Endodermal cell (in vitro differentiated cells): ENCODE results near the gene TDRD1. TPM values are rescaled to one million over a fixed set of nuclear protein-coding genes. Genes with fewer than 3 reads are reported as not detected.

Source experiments
- DNase-seq: peaks from one replicate; pipeline ENCODE4 v3.0.0-alpha.2; 2017
- H3K27ac ChIP-seq: 2 replicates; pipeline ENCODE4 v1.5.1; 2013; ENCODE audit warnings: mild to moderate bottlenecking, low read depth, low read length, moderate library complexity
- H3K27me3 ChIP-seq: 2 replicates; pipeline ENCODE4 v1.6.1; 2013; ENCODE audit warnings: mild to moderate bottlenecking, low read length, moderate library complexity; ENCODE audit not compliant: insufficient read depth, control insufficient read depth, poor library complexity, severe bottlenecking
- H3K36me3 ChIP-seq: 2 replicates; pipeline ENCODE4 v1.7.0; 2013; ENCODE audit warnings: mild to moderate bottlenecking, low read length, moderate library complexity; ENCODE audit not compliant: control insufficient read depth, insufficient read depth
- H3K4me1 ChIP-seq: one replicate; pipeline ENCODE4 v1.7.0; 2013; ENCODE audit warnings: low read length; ENCODE audit not compliant: control insufficient read depth, insufficient read depth
- H3K4me3 ChIP-seq: 2 replicates; pipeline ENCODE4 v1.5.1; 2013; ENCODE audit warnings: mild to moderate bottlenecking, low read length, moderate library complexity
- H3K9ac ChIP-seq: 2 replicates; pipeline ENCODE4 v1.6.1; 2013; ENCODE audit warnings: mild to moderate bottlenecking, low read length, moderate library complexity; ENCODE audit not compliant: poor library complexity, severe bottlenecking; ENCODE audit errors: extremely low read depth
- H3K9me3 ChIP-seq: 2 replicates; pipeline ENCODE4 v1.6.1; 2013; ENCODE audit warnings: mild to moderate bottlenecking, low read length, moderate library complexity; ENCODE audit not compliant: control insufficient read depth
- H3K27ac Mint-ChIP-seq: 2 replicates; pipeline ENCODE4 v1.8.0; 2020; ENCODE audit warnings: mixed read lengths
- H3K27me3 Mint-ChIP-seq: 2 replicates; pipeline ENCODE4 v1.8.0; 2021; ENCODE audit warnings: mild to moderate bottlenecking, mixed read lengths; ENCODE audit not compliant: insufficient read depth
- H3K36me3 Mint-ChIP-seq: 2 replicates; pipeline ENCODE4 v1.8.0; 2020; ENCODE audit warnings: low read depth, mixed read lengths
- H3K4me1 Mint-ChIP-seq: 2 replicates; pipeline ENCODE4 v1.8.0; 2020; ENCODE audit warnings: mixed read lengths
- H3K4me3 Mint-ChIP-seq: 2 replicates; pipeline ENCODE4 v1.8.0; 2020; ENCODE audit warnings: mild to moderate bottlenecking, moderate library complexity, mixed read lengths
- H3K9me3 Mint-ChIP-seq: 2 replicates; pipeline ENCODE4 v1.8.0; 2020; ENCODE audit warnings: mild to moderate bottlenecking, mixed read lengths
- WGBS, 2 experiments: methylation state at CpG; one replicate each; pipeline versions ENCODE4 v1.1.5 to v1.1.7; 2013; ENCODE audit warnings: missing lambda C conversion rate in 2 of 2, mixed read lengths in 1 of 2; ENCODE audit not compliant: insufficient coverage in 1 of 2, insufficient read length in 1 of 2; 5-methylcytosine and 5-hydroxymethylcytosine counted together
- total RNA-seq, 2 donors: library from RNA; stranded (reverse); fragmentation: NEBNext Ultra II Directional in 1 of 2; extraction: Animal tissue kit (Norgen Biotek cat#: 25700) in 1 of 2; gene quantifications; 2 replicates in 1 of 2; 3 replicates in 1 of 2; pipeline ENCODE4 v1.2.1, GENCODE V29; 2021
- TF ChIP-seq, protein P1 (sequence below): fragments of 200-600 bp; sonication (generic); conservative IDR thresholded peaks from 2 replicates; pipeline ENCODE4 v1.5.0; 2021; ENCODE audit warnings: antibody characterized with exemption, mild to moderate bottlenecking

Gene TDRD1
- total RNA-seq, 2 donors from 2014 or later: 0.09 to 0.15 TPM

DNA sequence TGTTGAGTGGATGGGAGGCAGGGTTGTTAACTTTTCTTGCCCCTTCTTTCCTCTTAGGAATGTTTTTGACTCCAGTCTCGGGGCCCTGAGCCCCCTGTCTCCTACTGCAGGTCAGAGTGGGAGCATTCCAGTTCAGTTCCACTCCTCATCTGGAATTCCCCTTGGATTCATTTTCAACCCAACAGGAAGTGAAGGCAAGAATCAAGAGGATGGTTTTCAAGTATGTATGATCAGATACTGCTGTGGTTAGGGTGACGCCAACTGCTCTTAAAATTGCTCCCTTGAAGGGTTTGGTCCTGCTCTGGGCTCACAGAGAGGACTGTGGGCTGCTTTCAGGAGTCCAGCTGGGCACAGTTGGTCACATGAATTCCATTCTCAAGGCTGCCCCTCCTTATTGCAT is 81.9 kb downstream of the TDRD1 start:
- Histone ChIP-seq H3K9ac (no peak overlapping the region), H3K4me1 (no peaks in the 10 kb centered on the region), H3K9me3 (no peaks in the 10 kb centered on the region), H3K36me3 (no peaks in the 10 kb centered on the region), H3K4me3 (no peak overlapping the region), H3K27me3 (no peaks in the 10 kb centered on the region), H3K27ac (no peak overlapping the region)
- 88 to 100% methylated on average over 1 to 2 of the region's 2 CpGs for WGBS, 2 experiments
- Mint-ChIP-seq H3K36me3 (no peaks in the 10 kb centered on the region), H3K27me3 (no peaks in the 10 kb centered on the region), H3K9me3 (no peaks in the 10 kb centered on the region), H3K4me1 (peaks cover 16% of the 10 kb centered on the region), H3K4me3 (no peak overlapping the region), H3K27ac (no peak overlapping the region)
- no peak for DNase-seq
- TF ChIP-seq, protein P1, sequence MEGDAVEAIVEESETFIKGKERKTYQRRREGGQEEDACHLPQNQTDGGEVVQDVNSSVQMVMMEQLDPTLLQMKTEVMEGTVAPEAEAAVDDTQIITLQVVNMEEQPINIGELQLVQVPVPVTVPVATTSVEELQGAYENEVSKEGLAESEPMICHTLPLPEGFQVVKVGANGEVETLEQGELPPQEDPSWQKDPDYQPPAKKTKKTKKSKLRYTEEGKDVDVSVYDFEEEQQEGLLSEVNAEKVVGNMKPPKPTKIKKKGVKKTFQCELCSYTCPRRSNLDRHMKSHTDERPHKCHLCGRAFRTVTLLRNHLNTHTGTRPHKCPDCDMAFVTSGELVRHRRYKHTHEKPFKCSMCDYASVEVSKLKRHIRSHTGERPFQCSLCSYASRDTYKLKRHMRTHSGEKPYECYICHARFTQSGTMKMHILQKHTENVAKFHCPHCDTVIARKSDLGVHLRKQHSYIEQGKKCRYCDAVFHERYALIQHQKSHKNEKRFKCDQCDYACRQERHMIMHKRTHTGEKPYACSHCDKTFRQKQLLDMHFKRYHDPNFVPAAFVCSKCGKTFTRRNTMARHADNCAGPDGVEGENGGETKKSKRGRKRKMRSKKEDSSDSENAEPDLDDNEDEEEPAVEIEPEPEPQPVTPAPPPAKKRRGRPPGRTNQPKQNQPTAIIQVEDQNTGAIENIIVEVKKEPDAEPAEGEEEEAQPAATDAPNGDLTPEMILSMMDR: no peak

DNA sequence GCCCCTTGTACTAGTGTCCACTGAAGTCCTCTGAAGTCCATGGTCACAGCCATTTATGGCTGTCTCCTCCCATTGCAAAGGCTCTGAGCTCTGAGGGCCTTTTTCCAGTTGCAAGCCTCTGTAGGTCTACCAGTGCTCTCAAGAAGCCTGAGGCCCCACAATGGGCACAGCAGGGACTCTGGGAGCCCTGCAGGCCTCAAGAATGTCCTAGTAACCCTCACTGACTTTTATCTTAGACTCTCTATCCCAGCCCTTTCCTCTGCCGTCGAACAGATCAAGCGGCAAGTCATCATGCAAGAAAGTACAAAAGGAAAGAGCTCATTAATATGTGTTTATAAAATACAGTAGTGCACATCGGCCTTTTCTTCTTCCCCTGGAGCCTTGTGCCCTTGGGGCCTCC is 83.3 kb downstream of the TDRD1 start:
- Histone ChIP-seq H3K36me3 (no peaks in the 10 kb centered on the region), H3K4me1 (no peaks in the 10 kb centered on the region), H3K27me3 (no peaks in the 10 kb centered on the region), H3K4me3 (no peak overlapping the region), H3K9me3 (no peaks in the 10 kb centered on the region), H3K9ac (no peak overlapping the region), H3K27ac (no peak overlapping the region)
- H3K4me1 Mint-ChIP-seq: peaks cover 16% of the 10 kb centered on the region
- no peak overlapping the region for H3K27ac Mint-ChIP-seq
- DNase-seq: peak; percentile 69
- no peaks in the 10 kb centered on the region for H3K27me3 Mint-ChIP-seq
- TF ChIP-seq, protein P1: no peak
- no peak overlapping the region for H3K4me3 Mint-ChIP-seq
- no peaks in the 10 kb centered on the region for H3K36me3 Mint-ChIP-seq
- WGBS, 2 experiments: 67 to 86% methylated on average over 1 of the region's 4 CpGs
- H3K9me3 Mint-ChIP-seq: no peaks in the 10 kb centered on the region

DNA sequence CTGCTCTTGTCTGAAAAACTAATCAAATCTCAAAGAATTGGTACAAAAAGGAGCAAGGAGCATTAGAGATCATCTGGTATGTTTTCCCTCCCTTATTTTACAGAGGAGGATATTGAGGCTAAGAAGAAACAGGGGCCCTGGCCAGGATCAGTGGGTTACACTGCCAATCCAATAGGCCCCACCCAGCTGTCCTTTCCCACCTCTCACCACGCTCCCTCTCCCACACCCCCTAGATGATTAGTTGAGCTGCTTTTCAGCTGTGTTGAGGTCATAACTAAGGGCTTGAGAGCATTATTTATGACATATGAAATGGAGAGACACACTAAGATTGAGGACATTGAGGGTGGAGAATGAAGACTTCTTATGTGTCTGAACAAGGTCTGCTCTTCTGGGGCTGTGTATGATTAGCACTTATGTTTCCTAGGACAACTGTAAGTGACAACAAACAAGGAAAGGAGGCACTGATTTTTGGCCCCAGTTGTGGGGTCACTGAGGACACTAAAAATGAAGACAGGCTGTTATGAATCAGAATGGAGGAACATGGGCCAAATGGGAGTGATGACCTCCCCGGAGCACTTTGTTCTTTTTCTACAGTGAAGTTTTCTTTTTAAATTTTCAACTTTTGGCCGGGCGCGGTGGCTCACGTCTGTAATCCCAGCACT is 86.4 kb downstream of the TDRD1 start:
- Mint-ChIP-seq H3K36me3 (no peaks in the 10 kb centered on the region), H3K4me3 (no peak overlapping the region), H3K4me1 (peaks cover 4% of the 10 kb centered on the region), H3K27me3 (no peaks in the 10 kb centered on the region), H3K9me3 (no peaks in the 10 kb centered on the region), H3K27ac (no peak overlapping the region)
- DNase-seq: no peak
- Histone ChIP-seq H3K9me3 (no peaks in the 10 kb centered on the region), H3K27ac (no peak overlapping the region), H3K27me3 (no peaks in the 10 kb centered on the region), H3K4me1 (no peaks in the 10 kb centered on the region), H3K36me3 (no peaks in the 10 kb centered on the region), H3K4me3 (no peak overlapping the region), H3K9ac (no peak overlapping the region)
- WGBS, 2 experiments: 71 to 91% methylated on average over 5 to 6 of the region's 6 CpGs
- TF ChIP-seq, protein P1: no peak
